ENCODE data around the gene UVRAG.

The UVRAG gene

DNA sequence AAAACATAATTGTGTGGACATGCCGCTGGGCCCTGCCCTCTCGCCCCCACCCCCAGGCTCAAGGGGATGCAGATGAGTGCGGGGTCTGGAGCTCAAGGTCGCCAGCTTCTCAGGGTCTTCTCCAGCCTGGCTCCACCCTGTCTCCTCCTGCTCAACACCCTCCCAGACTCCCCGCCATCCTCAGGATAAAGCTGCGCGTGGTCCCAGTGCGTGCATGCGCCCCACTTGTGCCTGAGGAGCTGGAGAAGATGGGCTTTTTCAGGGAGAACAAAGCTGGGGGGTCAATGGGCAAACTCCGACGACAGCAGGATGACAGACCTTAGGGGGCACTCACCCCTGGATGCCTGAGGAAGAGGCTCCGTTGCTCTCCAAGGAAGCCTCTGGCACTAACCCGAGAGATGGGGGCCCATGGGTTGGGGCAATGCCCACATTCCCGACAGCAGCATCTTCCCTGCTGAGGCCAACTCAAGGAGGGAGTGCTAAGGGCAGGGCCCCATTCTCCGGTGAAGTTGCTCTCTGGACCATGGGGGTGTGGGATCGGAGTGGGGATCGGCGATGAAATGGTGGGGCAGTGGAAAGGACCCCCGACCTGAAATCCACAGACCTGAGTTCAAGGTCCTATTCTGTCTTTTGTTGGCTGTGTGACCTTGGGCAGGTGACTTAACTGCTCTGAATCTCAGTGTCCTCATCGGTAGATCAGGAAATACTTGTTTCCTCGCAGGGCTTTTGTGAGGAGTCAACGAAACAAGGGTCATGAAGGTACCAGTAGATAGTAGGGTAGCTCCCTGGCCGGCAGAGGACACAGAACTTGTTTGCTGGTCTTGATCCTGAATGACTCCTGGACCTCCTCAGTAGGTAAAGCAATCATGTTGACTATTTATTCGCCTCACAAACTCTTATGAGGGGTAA lies 343.6 kb downstream of the UVRAG start:
- DNase-seq = no peak
- TF ChIP-seq GATA1 (IDR thresholded peaks at IDR 0.05; ENCODE audit: low read depth, low read length) (no peak), POLR2A (IDR thresholded peaks at IDR 0.05; ENCODE audit: low read length) (no peak)

DNA sequence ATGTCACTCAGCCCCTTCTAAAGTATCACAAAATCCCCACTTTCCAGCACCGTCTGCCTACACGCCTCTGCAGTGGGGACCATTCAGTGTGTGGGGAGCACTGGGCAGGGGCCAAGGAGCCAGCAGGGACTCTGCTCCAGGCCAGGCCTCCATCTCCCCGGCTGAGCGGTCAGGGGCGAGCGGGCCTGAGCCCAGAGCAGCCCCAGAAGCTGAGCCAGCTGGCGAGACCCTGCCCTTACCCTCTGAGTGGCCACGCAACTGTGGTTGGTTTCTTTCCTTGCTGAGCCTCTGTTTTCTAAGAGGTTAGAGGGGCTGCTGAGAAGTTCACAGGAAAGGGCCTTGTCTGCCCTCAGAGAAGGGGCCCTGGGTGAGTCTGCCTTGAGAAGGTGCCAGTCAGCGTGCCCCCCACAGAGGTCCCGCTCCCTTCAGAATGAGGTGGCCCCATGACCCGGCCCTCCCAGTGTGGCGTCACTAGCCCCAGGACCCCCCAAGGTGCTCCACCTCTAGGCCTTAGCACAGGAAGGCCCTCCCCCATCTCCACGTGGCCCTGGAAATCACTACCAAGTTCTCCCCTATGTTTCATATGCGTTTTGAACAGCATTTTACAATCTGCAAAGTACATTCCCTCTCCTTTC lies 344.4 kb downstream of the UVRAG start:
- TF ChIP-seq GATA1 (IDR thresholded peaks at IDR 0.05; ENCODE audit: low read depth, low read length) = no peak

DNA sequence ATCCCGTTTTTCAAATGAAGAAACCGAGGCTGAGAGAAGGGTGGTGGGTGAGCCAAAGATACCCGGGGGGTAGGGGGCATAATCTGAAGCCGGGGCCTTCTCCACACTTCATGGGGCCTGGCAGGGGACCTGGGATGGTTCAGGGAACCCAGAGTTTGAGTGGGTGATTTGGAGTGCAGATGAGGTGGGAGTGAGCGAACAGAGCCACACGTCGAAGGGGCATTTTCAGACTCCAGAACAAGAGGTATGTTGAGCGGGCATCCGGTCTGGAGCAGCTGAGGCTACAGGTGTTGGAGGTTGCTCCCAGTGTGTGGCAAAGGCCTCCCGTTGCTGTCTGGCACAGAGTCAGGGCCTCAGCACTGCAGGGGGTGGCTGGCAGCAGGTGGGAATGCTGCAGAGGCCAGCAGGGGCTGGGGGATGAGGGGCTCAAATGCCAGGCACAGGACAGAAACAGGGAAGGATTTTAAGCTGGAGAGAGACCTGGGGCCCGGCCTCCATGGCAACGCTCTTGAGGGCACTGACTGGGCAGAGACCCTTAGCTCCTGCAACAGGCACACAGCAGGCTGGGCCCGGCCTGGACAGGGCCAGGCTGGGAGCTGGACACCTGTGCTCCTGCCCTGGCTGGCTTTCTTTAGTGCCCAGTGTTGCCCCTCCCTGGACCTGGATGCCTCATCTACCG lies 345.1 kb downstream of the UVRAG start:
- DNase-seq = no peak
- TF ChIP-seq GATA1 (IDR thresholded peaks at IDR 0.05; ENCODE audit: low read depth, low read length) (no peak), POLR2A (IDR thresholded peaks at IDR 0.05; ENCODE audit: low read length) (no peak)

More for the DNA sequence above, 344.4 kb downstream of the UVRAG start:
- DNase-seq = no peak

DNA sequence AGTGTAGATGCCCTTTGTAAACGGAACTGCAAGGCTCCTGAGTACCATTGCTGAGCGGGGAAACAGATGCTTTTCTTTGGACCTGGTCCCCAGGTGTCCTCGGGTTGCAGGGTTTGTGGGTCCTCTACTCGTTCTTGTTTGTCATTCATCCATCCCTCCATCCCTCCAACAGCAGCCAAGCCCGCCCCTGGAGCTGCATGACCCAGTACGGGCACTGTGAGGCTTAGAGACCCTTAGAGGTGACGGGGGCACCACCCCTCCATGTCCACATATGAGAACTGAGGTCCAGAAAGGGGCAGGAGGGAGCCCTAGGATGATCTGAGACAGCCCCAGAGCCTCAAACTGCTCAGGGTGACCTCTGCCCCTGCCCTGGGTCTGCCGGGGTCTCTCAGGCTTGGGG lies 345.8 kb downstream of the UVRAG start:
- DNase-seq = no peak
- no peak for TF ChIP-seq GATA1 (IDR thresholded peaks at IDR 0.05; ENCODE audit: low read depth, low read length)
- no peak for TF ChIP-seq POLR2A (IDR thresholded peaks at IDR 0.05; ENCODE audit: low read length)

DNA sequence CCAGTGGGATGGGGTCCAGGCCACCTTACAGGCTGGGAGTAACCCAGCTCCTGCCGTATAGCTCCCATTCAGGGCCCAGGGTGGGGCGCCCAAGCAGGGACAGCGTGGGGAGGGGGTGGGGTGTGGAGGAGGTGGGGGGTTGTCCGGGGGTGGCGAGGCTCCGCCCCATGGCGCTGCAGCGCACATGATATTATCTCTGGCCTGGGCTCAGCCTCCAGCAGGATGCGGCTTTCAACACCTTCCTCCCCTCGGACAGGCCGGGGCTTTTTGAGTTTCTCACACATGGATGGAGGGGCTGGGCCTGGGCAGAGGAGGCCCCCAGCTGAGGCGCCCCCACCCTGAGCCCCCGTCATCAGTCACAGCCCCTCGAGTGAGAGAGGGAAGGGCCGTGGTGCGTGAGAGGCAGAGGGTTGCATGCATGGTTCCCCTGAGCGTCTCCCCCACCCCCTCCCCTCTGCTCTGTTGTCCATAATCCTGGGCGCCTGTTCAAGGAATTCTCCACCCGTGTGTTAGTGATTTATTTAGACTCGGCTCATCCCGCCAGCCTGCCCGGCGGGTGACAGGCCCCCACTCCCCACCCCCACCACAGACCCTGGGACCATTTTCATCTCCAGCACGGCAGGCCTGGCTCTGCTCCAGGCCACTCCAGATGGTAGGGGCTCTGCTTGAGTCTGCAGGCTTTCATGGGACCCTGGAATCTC lies 346.4 kb downstream of the UVRAG start:
- TF ChIP-seq POLR2A (IDR thresholded peaks at IDR 0.05; ENCODE audit: low read length) = no peak
- no peak for TF ChIP-seq GATA1 (IDR thresholded peaks at IDR 0.05; ENCODE audit: low read depth, low read length)
- peak; percentile 20 to 24 for DNase-seq

DNA sequence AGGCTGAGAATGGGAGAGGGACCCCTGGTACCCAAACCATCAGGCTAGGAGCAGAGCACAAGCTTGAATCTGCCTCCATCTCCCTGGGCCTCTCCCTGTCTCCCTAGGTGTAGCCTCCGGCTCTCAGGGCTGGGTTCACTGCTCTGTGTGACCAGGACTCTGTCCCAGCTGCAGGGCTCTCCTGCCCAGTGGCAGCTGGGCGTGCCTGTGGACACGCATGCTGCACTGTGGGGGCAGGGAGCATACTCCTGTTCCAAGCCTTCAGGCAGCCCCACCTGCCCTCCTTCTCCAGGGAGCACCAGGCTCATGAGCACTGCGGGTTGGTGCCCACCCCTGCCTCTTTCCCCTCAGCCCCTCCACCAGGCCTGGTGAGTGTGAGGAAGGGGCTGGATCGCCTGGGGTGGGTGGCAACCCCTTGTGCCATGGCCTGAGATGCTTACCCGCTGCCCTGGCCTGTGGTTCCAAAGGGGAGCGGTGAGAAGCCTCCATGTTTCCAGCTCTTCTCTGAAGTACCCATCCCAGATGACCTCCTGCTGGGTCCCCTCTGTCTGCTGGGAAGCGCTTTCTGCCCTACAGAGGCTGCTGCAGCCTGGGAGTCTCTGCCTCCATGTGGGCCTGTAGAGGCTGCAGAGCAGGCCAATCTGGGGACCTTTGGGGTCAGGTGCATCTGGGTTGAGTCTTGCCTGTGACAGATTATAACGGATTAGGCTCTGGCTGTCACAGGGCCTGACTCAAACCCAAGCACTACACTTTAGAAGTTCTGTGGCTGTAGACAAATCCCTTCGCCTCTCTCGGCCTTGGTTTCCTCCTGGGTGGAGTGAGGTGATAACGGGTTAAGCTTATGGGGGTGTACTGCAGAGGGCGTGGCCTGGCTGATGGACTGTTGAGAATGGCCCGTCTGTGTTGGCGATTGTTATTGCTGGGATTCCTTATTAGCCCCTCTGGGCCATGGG lies 347.6 kb downstream of the UVRAG start:
- DNase-seq = no peak
- TF ChIP-seq GATA1 (IDR thresholded peaks at IDR 0.05; ENCODE audit: low read depth, low read length) (no peak), POLR2A (IDR thresholded peaks at IDR 0.05; ENCODE audit: low read length) (no peak)

- TF ChIP-seq GATA1 (IDR thresholded peaks at IDR 0.05; ENCODE audit: low read depth, low read length) (no peak), POLR2A (IDR thresholded peaks at IDR 0.05; ENCODE audit: low read length) (no peak)
- DNase-seq = no peak
Observed at GRCh38 chr11:76163289-76163880, 348.4 kb downstream of the UVRAG start.

DNA sequence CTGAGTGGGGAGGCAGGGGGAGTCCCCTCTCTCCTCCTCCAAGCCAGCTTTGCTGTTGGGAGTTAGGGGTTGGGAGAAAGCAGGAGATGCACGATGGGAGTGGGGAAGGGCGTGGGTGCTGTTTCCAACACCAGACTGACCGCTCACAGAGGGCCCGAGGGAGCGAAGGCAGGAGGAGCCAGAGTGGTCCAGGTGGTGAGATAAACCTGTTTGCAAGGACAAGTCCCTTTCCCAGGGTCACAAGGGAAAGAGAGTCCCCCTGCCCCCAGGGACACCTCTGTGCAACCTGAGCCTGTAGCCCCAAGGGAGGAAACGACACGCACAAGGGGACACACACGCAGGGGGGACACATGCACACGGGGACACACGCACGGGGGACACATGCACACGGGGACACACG lies 349.1 kb downstream of the UVRAG start:
- no peak for DNase-seq
- TF ChIP-seq POLR2A (IDR thresholded peaks at IDR 0.05; ENCODE audit: low read length) (no peak), GATA1 (IDR thresholded peaks at IDR 0.05; ENCODE audit: low read depth, low read length) (no peak)

DNA sequence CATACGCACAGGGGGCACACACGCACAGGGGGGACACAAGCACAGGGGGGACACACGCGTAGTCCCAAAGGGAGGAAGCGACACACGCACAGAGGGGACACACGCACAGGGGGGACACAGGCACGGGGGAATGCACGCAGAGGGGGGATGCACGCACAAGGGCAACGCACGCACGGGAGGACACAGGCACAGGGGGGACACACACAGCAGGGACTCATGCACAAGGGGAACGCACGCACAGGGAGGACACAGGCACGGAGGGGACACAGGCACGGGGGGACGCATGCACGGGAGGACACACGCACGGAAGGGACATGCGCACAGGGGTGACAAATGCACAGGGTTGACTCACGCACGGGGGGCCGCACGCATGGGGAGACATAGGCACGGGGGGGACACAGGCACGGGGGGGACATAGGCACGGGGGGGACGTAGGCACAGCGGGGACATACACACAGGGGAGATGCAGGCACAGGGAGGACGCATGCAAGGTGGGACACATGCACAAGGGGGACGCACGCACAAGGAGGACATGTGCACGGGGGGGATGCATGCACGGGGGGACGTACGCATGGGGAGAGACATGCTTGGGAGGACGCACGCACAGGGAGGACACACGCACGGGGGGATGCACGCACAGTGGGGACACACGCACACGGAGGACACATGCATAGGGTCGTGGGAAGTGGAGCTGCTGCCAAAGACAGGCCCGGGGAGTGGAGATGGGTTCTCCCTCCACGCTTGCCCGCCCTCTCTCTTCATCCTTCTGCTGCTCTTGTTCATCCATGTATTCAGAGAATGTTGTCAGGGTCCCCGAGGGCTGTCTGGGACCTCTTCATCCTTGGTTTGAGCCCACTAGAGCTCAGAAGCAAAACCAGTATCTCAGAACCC lies 350.1 kb downstream of the UVRAG start:
- TF ChIP-seq POLR2A (IDR thresholded peaks at IDR 0.05; ENCODE audit: low read length) (no peak), GATA1 (IDR thresholded peaks at IDR 0.05; ENCODE audit: low read depth, low read length) (no peak)

GRCh38 chr11:76166314-76166713 lies 351.3 kb downstream of the UVRAG start:
- no peak for DNase-seq
- no peak for TF ChIP-seq POLR2A (IDR thresholded peaks at IDR 0.05; ENCODE audit: low read length)
- no peak for TF ChIP-seq GATA1 (IDR thresholded peaks at IDR 0.05; ENCODE audit: low read depth, low read length)

More for the DNA sequence above, 350.1 kb downstream of the UVRAG start:
- no peak for DNase-seq

GRCh38 chr11:76167590-76167989 lies 352.6 kb downstream of the UVRAG start:
- DNase-seq = no peak
- TF ChIP-seq POLR2A (IDR thresholded peaks at IDR 0.05; ENCODE audit: low read length) (no peak), GATA1 (IDR thresholded peaks at IDR 0.05; ENCODE audit: low read depth, low read length) (no peak)
